CD4-positive, alpha-beta memory T cell (primary cell): Measurements from ENCODE around the gene LPP. TPM values are rescaled to one million over a fixed set of nuclear protein-coding genes. Genes with fewer than 3 reads are reported as not detected.

ENCODE experiments used
- CTCF ChIA-PET: fragments of 350-600 bp; sonication (Branson Sonifier 250); formaldehyde crosslinking; loops from one replicate; lab custom pipeline; 2021; ENCODE audit warnings: inconsistent platforms; ENCODE audit not compliant: partially characterized antibody; lab: Charles Lee
- POLR2A ChIA-PET: fragments of 350-600 bp; sonication (Branson Sonifier 250); formaldehyde crosslinking; loops from one replicate; lab custom pipeline; 2021; ENCODE audit not compliant: partially characterized antibody; lab: Charles Lee
- DNase-seq, 5 donors: peaks; one replicate each; pipeline versions ENCODE4 v3.0.0 to v3.0.0-alpha.2; 2020 to 2022; ENCODE audit warnings: mixed read lengths in 1 of 5
- H3K27ac ChIP-seq: one replicate; pipeline ENCODE4 v1.7.0; 2013; ENCODE audit warnings: low read depth, low read length
- H3K27me3 ChIP-seq: 2 replicates; pipeline ENCODE4 v1.7.0; 2013; ENCODE audit warnings: mild to moderate bottlenecking, low read length, moderate library complexity; ENCODE audit not compliant: insufficient read depth
- H3K36me3 ChIP-seq: 2 replicates; pipeline ENCODE4 v1.7.0; 2013; ENCODE audit warnings: mild to moderate bottlenecking, low read length, moderate library complexity; ENCODE audit not compliant: insufficient read depth
- H3K4me1 ChIP-seq: 2 replicates; pipeline ENCODE4 v1.7.0; 2013; ENCODE audit warnings: mild to moderate bottlenecking, low read length, moderate library complexity; ENCODE audit not compliant: insufficient read depth
- H3K4me3 ChIP-seq, 2 donors: one replicate each; pipeline ENCODE4 v1.7.0; 2013; ENCODE audit warnings: low read length in 2 of 2, mild to moderate bottlenecking in 1 of 2
- H3K9me3 ChIP-seq, 2 donors: one replicate each; pipeline ENCODE4 v1.7.0; 2013; ENCODE audit warnings: low read length in 2 of 2, control low read depth in 1 of 2; ENCODE audit not compliant: control insufficient read depth in 1 of 2
- H3K27ac Mint-ChIP-seq, 7 donors: one replicate each; pipeline ENCODE4 v1.8.0; 2020 to 2021; ENCODE audit warnings: mixed read lengths in 7 of 7, mild to moderate bottlenecking in 6 of 7, inconsistent platforms in 3 of 7, moderate library complexity in 3 of 7
- H3K27me3 Mint-ChIP-seq, 2 donors: one replicate each; pipeline ENCODE4 v1.8.0; 2020 to 2021; ENCODE audit warnings: mixed read lengths in 2 of 2
- H3K36me3 Mint-ChIP-seq, 2 donors: one replicate each; pipeline ENCODE4 v1.8.0; 2020 to 2021; ENCODE audit warnings: mixed read lengths in 2 of 2, inconsistent platforms in 1 of 2, mild to moderate bottlenecking in 1 of 2
- H3K4me1 Mint-ChIP-seq, 4 donors: one replicate each; pipeline ENCODE4 v1.8.0; 2020 to 2021; ENCODE audit warnings: mixed read lengths in 4 of 4, mild to moderate bottlenecking in 1 of 4
- H3K4me3 Mint-ChIP-seq, 8 donors: one replicate each; pipeline ENCODE4 v1.8.0; 2020 to 2021; ENCODE audit warnings: mixed read lengths in 8 of 8, mild to moderate bottlenecking in 7 of 8, moderate library complexity in 6 of 8, inconsistent platforms in 3 of 8
- H3K9me3 Mint-ChIP-seq, 8 donors: one replicate each; pipeline ENCODE4 v1.8.0; 2020 to 2021; ENCODE audit warnings: mixed read lengths in 8 of 8, mild to moderate bottlenecking in 5 of 8, inconsistent platforms in 3 of 8, moderate library complexity in 1 of 8
- intact Hi-C: fragments of 100-400 bp; cut with micrococcal nuclease; formaldehyde crosslinking; loops from one replicate; pipeline ENCODE4 v1.15.1; 2023
- polyA plus RNA-seq, 2 donors: library from polyadenylated mRNA; unstranded; fragments of 300-500 nt; fragmentation: Illumina TruSeq; gene quantifications; one replicate each; pipeline ENCODE4 v1.2.3, GENCODE V29; 2021
- total RNA-seq, 2 experiments: library from RNA; stranded (reverse); gene quantifications; one replicate each; pipeline ENCODE4 v1.2.3, GENCODE V29; 2021

Gene LPP
- total and polyA plus RNA-seq, 4 experiments from 2014 or later = 10.4 to 27.2 (median 24.7) TPM

- Mint-ChIP-seq H3K9me3 (no peaks in the 10 kb centered on the region), H3K36me3 (peaks cover 0 to 22% of the 10 kb centered on the region in 2 donors), H3K4me3 (no peak overlapping the region), H3K27me3 (no peaks in the 10 kb centered on the region), H3K4me1 (peaks cover 21 to 31% (median 22%) of the 10 kb centered on the region in 4 donors), H3K27ac (no peak overlapping the region)
- no peak overlapping the region for H3K4me3 ChIP-seq
- H3K36me3 ChIP-seq = no peaks in the 10 kb centered on the region
- CTCF ChIA-PET = interaction anchor here (0.8 to 1.8 kb wide), 2 partner anchors 11 to 46 kb away, joined by 3 to 4 read pairs; no protein-coding TSS in a partner anchor
- H3K27ac ChIP-seq = no peak overlapping the region
- peaks cover 13% of the 10 kb centered on the region for H3K4me1 ChIP-seq
- POLR2A ChIA-PET = no interaction called here
- H3K9me3 ChIP-seq = no peaks in the 10 kb centered on the region
- no peaks in the 10 kb centered on the region for H3K27me3 ChIP-seq
- no peak for DNase-seq
- intact Hi-C loops = no loop called here
Observed at GRCh38 chr3:188332085-188332484, 178.1 kb downstream of the LPP start.

GRCh38 chr3:188335656-188336055, 181.7 kb downstream of the LPP start:
- Histone ChIP-seq H3K9me3 (no peaks in the 10 kb centered on the region), H3K27ac (no peak overlapping the region), H3K4me1 (peaks cover 18% of the 10 kb centered on the region), H3K27me3 (no peaks in the 10 kb centered on the region), H3K36me3 (no peaks in the 10 kb centered on the region), H3K4me3 (no peak overlapping the region)
- CTCF ChIA-PET = interaction anchor here (1.0 kb wide), 1 partner anchor 595 kb away, joined by 3 read pairs; no protein-coding TSS in a partner anchor
- Mint-ChIP-seq H3K27me3 (no peaks in the 10 kb centered on the region), H3K9me3 (no peaks in the 10 kb centered on the region), H3K36me3 (peaks cover 0 to 12% of the 10 kb centered on the region in 2 donors), H3K4me3 (no peak overlapping the region), H3K27ac (peak overlapping the region in 1 of 7 donors; percentile 3), H3K4me1 (peaks cover 27 to 35% (median 31%) of the 10 kb centered on the region in 4 donors)
- intact Hi-C loops = no loop called here
- POLR2A ChIA-PET = no interaction called here
- DNase-seq = no peak

GRCh38 chr3:188336178-188336577, 182.2 kb downstream of the LPP start:
- POLR2A ChIA-PET = no interaction called here

GRCh38 chr3:188337232-188337631, 183.3 kb downstream of the LPP start:
- peaks cover 18% of the 10 kb centered on the region for H3K4me1 ChIP-seq
- no peaks in the 10 kb centered on the region for H3K9me3 ChIP-seq
- Mint-ChIP-seq H3K4me1 (peaks cover 22 to 30% (median 25%) of the 10 kb centered on the region in 4 donors), H3K36me3 (peaks cover 0 to 12% of the 10 kb centered on the region in 2 donors), H3K27ac (no peak overlapping the region), H3K27me3 (no peaks in the 10 kb centered on the region), H3K4me3 (no peak overlapping the region), H3K9me3 (no peaks in the 10 kb centered on the region)
- ChIA-PET CTCF (interaction anchor here (1.0 kb wide), 1 partner anchor 597 kb away, joined by 4 read pairs; no protein-coding TSS in a partner anchor), POLR2A (interaction anchor here (1.1 kb wide), 1 partner anchor 14 kb away, joined by 3 read pairs; no protein-coding TSS in a partner anchor)
- no peaks in the 10 kb centered on the region for H3K27me3 ChIP-seq
- intact Hi-C loops = no loop called here
- H3K27ac ChIP-seq = no peak overlapping the region
- no peak overlapping the region for H3K4me3 ChIP-seq
- no peaks in the 10 kb centered on the region for H3K36me3 ChIP-seq
- DNase-seq = no peak

More at GRCh38 chr3:188336178-188336577, 182.2 kb downstream of the LPP start:
- Histone ChIP-seq H3K9me3 (no peaks in the 10 kb centered on the region), H3K36me3 (no peaks in the 10 kb centered on the region), H3K27ac (no peak overlapping the region), H3K4me3 (no peak overlapping the region), H3K27me3 (no peaks in the 10 kb centered on the region), H3K4me1 (peaks cover 18% of the 10 kb centered on the region)
- Mint-ChIP-seq H3K36me3 (peaks cover 0 to 9% of the 10 kb centered on the region in 2 donors), H3K27me3 (no peaks in the 10 kb centered on the region), H3K27ac (peak overlapping the region in 2 of 7 donors; percentile 38 to 77), H3K4me1 (peaks cover 25 to 32% (median 28%) of the 10 kb centered on the region in 4 donors), H3K4me3 (no peak overlapping the region), H3K9me3 (no peaks in the 10 kb centered on the region)
- CTCF ChIA-PET = interaction anchor here (1.0 kb wide), 2 partner anchors 595 to 596 kb away, joined by 3 to 4 read pairs; no protein-coding TSS in a partner anchor
- intact Hi-C loops = no loop called here
- no peak for DNase-seq

GRCh38 chr3:188338086-188338485, 184.1 kb downstream of the LPP start:
- H3K27me3 Mint-ChIP-seq = no peaks in the 10 kb centered on the region
- Histone ChIP-seq H3K36me3 (no peaks in the 10 kb centered on the region), H3K27me3 (no peaks in the 10 kb centered on the region), H3K4me1 (peaks cover 18% of the 10 kb centered on the region), H3K9me3 (no peaks in the 10 kb centered on the region), H3K4me3 (no peak overlapping the region), H3K27ac (no peak overlapping the region)
- DNase-seq = no peak
- no peak overlapping the region for H3K27ac Mint-ChIP-seq
- ChIA-PET CTCF (no interaction called here), POLR2A (no interaction called here)
- peaks cover 0 to 13% of the 10 kb centered on the region in 2 donors for H3K36me3 Mint-ChIP-seq
- no peak overlapping the region for H3K4me3 Mint-ChIP-seq
- peaks cover 22 to 30% (median 25%) of the 10 kb centered on the region in 4 donors for H3K4me1 Mint-ChIP-seq
- intact Hi-C loops = no loop called here
- H3K9me3 Mint-ChIP-seq = no peaks in the 10 kb centered on the region

- Mint-ChIP-seq H3K4me1 (peaks cover 22 to 30% (median 25%) of the 10 kb centered on the region in 4 donors), H3K4me3 (peak overlapping the region; percentile 39 to 81 (median 56)), H3K27me3 (no peaks in the 10 kb centered on the region), H3K9me3 (no peaks in the 10 kb centered on the region), H3K27ac (peak overlapping the region; percentile 19 to 78 (median 48)), H3K36me3 (peaks cover 0 to 13% of the 10 kb centered on the region in 2 donors)
- no peak overlapping the region for H3K4me3 ChIP-seq
- H3K36me3 ChIP-seq = no peaks in the 10 kb centered on the region
- H3K27me3 ChIP-seq = no peaks in the 10 kb centered on the region
- peak; percentile 26 to 45 (median 36) for DNase-seq
- H3K27ac ChIP-seq = no peak overlapping the region
- POLR2A ChIA-PET = interaction anchor here (1.2 to 1.6 kb wide), 3 partner anchors 9 to 594 kb away, joined by 4 to 6 read pairs (median 5); partner anchors contain the start of gene BCL6
- intact Hi-C loops = no loop called here
- peaks cover 18% of the 10 kb centered on the region for H3K4me1 ChIP-seq
- no peaks in the 10 kb centered on the region for H3K9me3 ChIP-seq
- CTCF ChIA-PET = interaction anchor here (0.6 to 1.2 kb wide), 4 partner anchors 9 to 944 kb away, joined by 3 to 4 read pairs (median 3); no protein-coding TSS in a partner anchor
Observed at GRCh38 chr3:188339410-188340295, 185.7 kb downstream of the LPP start.

GRCh38 chr3:188341501-188341900, 187.5 kb downstream of the LPP start:
- Mint-ChIP-seq H3K36me3 (peaks cover 0 to 15% of the 10 kb centered on the region in 2 donors), H3K4me3 (no peak overlapping the region), H3K27ac (no peak overlapping the region), H3K27me3 (no peaks in the 10 kb centered on the region), H3K9me3 (no peaks in the 10 kb centered on the region), H3K4me1 (peaks cover 19 to 30% (median 25%) of the 10 kb centered on the region in 4 donors)
- Histone ChIP-seq H3K4me1 (peaks cover 18% of the 10 kb centered on the region), H3K27ac (no peak overlapping the region), H3K9me3 (no peaks in the 10 kb centered on the region), H3K4me3 (no peak overlapping the region), H3K27me3 (no peaks in the 10 kb centered on the region), H3K36me3 (no peaks in the 10 kb centered on the region)
- POLR2A ChIA-PET = interaction anchor here (1.1 kb wide), 1 partner anchor 601 kb away, joined by 5 read pairs; no protein-coding TSS in a partner anchor
- no peak for DNase-seq
- intact Hi-C loops = no loop called here
- CTCF ChIA-PET = interaction anchor here (1.1 to 1.4 kb wide), 2 partner anchors 10 to 700 kb away, joined by 3 to 4 read pairs; no protein-coding TSS in a partner anchor
